T1000 (cell line): Measurements from ENCODE around the gene POLR3G.

Experiments used
- DNase-seq: peaks from one replicate; lab custom pipeline; 2025; ENCODE audit warnings: mixed read lengths; lab: John Stamatoyannopoulos, UW

POLR3G gene

GRCh38 chr5:90551376-90551775 is 76.7 kb downstream of the POLR3G start:
- DNase-seq, result no peak

- DNase-seq, result no peak
Measured at GRCh38 chr5:90553711-90554110, 79.0 kb downstream of the POLR3G start.

GRCh38 chr5:90554358-90555006 is 79.8 kb downstream of the POLR3G start:
- no peak for DNase-seq

GRCh38 chr5:90555666-90556065 is 81.0 kb downstream of the POLR3G start:
- DNase-seq, result no peak

- DNase-seq, result no peak
Measured at GRCh38 chr5:90557391-90557790, 82.7 kb downstream of the POLR3G start.

- no peak for DNase-seq
Measured at GRCh38 chr5:90557871-90558270, 83.2 kb downstream of the POLR3G start.

GRCh38 chr5:90558344-90559192 is 83.9 kb downstream of the POLR3G start, which contains the start of gene ADGRV1:
ADGRV1 (plus strand) TSS chr5:90558797; CDS start chr5:90558896, 99 bp downstream.
- peak; percentile 56 for DNase-seq

GRCh38 chr5:90560771-90561170 is 86.1 kb downstream of the POLR3G start:
- no peak for DNase-seq

GRCh38 chr5:90561766-90562165 is 87.1 kb downstream of the POLR3G start:
- no peak for DNase-seq

- DNase-seq, result no peak
Measured at GRCh38 chr5:90562341-90562740, 87.7 kb downstream of the POLR3G start.

GRCh38 chr5:90563108-90563507 is 88.4 kb downstream of the POLR3G start:
- no peak for DNase-seq
